ENCODE results near the gene ADGRV1.

DNA sequence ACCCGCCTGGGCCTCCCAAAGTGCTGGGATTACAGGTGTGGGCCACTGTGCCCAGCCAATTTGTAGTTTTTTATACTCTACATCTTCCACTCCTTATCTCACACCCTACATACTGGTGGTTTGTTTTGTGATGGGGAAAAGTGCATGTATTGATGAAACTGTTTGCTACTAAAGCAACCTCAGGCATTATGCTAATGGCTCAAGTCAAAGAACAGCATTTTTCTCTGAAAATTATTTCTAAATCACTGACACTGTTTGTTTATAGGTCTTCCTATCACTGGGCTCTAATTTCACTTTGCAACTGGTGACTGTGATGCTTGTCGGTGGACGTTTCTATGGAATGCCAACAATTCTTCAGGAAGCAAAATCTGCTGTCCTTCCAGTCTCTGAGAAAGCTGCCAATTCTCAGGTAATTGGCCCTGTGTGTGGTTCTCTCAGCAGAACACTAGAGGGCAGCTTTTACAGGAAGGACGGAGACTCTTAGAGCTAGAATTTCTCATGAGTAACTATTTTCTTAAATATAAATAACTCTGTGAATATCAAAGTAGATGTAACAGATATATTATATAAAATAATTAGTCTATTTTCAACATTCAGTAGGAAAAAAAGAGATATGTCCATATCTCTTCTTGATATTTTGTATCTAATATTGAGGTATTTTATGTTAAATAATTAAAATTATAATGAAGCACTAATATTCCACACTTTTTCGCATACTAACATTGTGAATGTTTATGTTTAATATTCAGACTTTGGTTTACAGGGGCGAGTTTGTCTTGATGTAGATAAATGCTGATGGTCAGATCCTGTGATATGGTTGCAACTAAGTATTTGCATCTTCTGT lies 244.1 kb downstream of the ADGRV1 start:
- no peak for TF ChIP-seq ZNF384 (IDR thresholded peaks at IDR 0.05)
- TF ChIP-seq HDGF (IDR thresholded peaks at IDR 0.05; ENCODE audit: borderline replicate concordance) = no peak
- no peak for TF ChIP-seq ARNT (IDR thresholded peaks at IDR 0.05)
- no peak for TF ChIP-seq LEF1 (IDR thresholded peaks at IDR 0.05; ENCODE audit: borderline replicate concordance)
- TF ChIP-seq TARDBP (IDR thresholded peaks at IDR 0.05) = no peak
- TF ChIP-seq FOXK2 (IDR thresholded peaks at IDR 0.05) = no peak
